Activated naive CD4-positive, alpha-beta T cell treated with anti-CD3 and anti-CD28 coated beads, Interleukin-2, amount 10 ng/mL, durations not matched to agents 7 days and 5 days (primary cell): ENCODE results near the gene NCEH1.

Experiments
- CTCF ChIA-PET: fragments of 350-600 bp; sonication (Branson Sonifier 250); formaldehyde crosslinking; loops from one replicate; lab custom pipeline; 2021; ENCODE audit warnings: antibody characterized with exemption; lab: Charles Lee
- DNase-seq: peaks from one replicate; pipeline ENCODE4 v3.0.0-alpha.2; 2020
- H3K27ac Mint-ChIP-seq: one replicate; pipeline ENCODE4 v1.8.0; 2021; ENCODE audit warnings: mild to moderate bottlenecking, moderate library complexity, mixed read lengths
- H3K27me3 Mint-ChIP-seq: one replicate; pipeline ENCODE4 v1.8.0; 2021; ENCODE audit warnings: mild to moderate bottlenecking, mixed read lengths
- H3K36me3 Mint-ChIP-seq: one replicate; pipeline ENCODE4 v1.8.0; 2021; ENCODE audit warnings: mixed read lengths
- H3K4me1 Mint-ChIP-seq: one replicate; pipeline ENCODE4 v1.8.0; 2021; ENCODE audit warnings: mixed read lengths
- H3K4me3 Mint-ChIP-seq: one replicate; pipeline ENCODE4 v1.8.0; 2021; ENCODE audit warnings: mild to moderate bottlenecking, moderate library complexity, mixed read lengths
- H3K9me3 Mint-ChIP-seq: one replicate; pipeline ENCODE4 v1.8.0; 2021; ENCODE audit warnings: mixed read lengths

The NCEH1 gene

DNA sequence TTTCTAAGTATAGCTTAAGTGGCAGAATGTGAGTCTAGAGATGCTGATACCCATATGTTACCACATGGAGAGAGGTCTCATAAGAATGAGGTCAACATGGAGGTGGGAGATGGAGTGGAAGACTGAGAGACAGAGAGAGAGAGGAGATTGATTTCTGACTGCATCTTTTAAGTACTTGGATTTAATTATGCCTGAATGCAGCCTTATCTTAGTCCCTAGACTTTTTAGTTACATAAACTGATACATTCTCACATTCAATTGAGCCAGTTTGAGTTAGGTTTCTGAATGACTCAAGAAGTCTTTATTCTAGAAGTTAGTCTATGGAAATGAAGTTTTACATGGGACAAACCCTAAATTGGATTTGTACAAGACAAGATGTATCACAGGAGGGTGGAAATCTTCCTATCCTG is 129.1 kb downstream of the NCEH1 start:
- Mint-ChIP-seq H3K27me3 (no peaks in the 10 kb centered on the region), H3K9me3 (peaks cover 25% of the 10 kb centered on the region), H3K4me1 (peaks cover 100% of the 10 kb centered on the region), H3K4me3 (peak overlapping the region; percentile 61), H3K27ac (peak overlapping the region; percentile 94), H3K36me3 (peaks cover 36% of the 10 kb centered on the region)
- CTCF ChIA-PET, result interaction anchor here (1.7 to 4.6 kb wide), 2 partner anchors 13 to 51 kb away, joined by 3 to 29 read pairs; no protein-coding TSS in a partner anchor
- no peak for DNase-seq

- no peak for DNase-seq
- CTCF ChIA-PET, result interaction anchor here (0.7 to 4.6 kb wide), 6 partner anchors 9 to 59 kb away, joined by 3 to 29 read pairs (median 4); no protein-coding TSS in a partner anchor
- Mint-ChIP-seq H3K27me3 (no peaks in the 10 kb centered on the region), H3K36me3 (peaks cover 40% of the 10 kb centered on the region), H3K27ac (peak overlapping the region; percentile 94), H3K9me3 (peaks cover 29% of the 10 kb centered on the region), H3K4me3 (peak overlapping the region; percentile 61), H3K4me1 (peaks cover 96% of the 10 kb centered on the region)
Observed at GRCh38 chr3:172580680-172581401, 130.0 kb downstream of the NCEH1 start.
